ENCODE results near the gene FAM47C.
"Not testable (repeated sequence)": the region's sequence is repeated elsewhere in the genome, so short reads cannot be mapped to it uniquely, and the experiment has no call there.

The FAM47C gene

DNA sequence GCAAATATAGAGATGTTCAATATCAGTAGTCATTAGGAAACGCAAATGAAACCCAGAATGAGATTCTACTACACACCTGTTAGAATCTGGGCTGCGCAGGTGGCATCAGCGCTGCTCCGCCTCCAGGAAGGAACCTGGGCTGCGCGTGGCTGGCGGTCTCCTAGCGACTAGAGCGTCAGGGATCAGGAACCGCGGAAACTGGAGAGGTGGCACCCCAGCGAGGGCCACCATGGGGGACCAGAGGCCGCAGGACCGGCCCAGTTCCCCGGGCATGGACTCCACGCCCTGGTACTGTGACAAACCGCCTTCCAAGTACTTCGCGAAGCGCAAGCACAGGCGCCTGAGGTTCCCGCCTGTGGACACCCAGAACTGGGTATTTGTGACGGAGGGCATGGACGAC lies at the start of gene FAM47C:
TSS of gene FAM47C (plus strand) at position 185 of the 400 bp plus-strand sequence. CDS start at position 230, 45 bp downstream.
- not testable (repeated sequence) for DNase-seq

DNA sequence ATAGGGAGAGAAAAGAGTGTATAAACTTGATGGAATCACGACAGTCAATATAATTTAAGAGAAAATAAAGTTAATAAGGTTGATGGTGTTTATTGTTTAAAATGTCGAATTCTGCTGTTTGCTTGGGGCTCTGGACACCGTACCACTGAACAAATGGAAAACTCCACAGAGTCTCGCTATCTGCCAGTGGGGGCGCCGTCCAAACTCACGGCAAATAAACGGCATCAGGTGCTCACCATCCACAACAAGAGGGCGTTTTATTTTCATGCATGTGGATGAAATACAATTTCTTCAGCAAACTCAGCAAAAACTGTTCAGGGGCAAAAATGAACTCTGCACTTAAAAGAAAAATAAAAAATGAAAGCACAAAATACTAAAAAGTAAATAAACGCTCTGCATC lies 46.6 kb upstream of the FAM47C start:
- no peak for DNase-seq

DNA sequence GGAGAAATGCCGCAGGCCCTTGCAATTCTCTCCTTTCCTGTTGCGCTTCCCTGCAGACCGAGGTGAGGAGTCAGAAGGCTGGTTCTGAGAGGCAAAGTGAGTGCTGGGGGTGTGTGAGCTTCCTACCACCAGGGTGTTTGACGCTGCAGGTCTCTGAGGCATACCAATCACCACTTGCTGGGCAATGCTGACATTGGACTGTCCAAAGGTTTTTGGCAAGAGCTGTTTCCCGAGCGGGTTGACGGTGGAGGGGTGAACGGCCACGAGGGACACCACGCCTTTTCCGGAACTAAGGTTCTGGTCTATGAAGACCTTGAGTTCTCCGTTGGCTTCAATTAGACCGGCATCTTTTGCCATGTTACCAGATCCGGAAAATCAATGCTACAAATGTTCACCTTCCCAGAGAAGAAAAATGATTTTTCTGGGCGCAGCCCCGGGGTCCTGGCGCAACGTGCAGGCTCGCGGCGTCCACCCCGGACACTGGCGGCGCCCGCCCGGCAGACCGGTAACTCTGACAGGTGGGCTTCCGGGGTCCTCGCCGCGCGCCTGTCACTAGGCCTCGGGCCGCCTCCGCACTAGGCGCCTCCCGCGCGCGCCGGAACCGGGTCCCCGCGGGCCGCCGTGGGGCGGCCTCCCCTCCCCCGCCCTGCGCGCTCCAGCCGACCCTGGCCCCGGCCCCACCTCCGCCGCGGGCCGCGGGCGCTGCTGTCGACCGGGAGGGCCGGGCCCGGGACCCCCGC lies 44.9 kb upstream of the FAM47C start:
- DNase-seq = no peak

DNA sequence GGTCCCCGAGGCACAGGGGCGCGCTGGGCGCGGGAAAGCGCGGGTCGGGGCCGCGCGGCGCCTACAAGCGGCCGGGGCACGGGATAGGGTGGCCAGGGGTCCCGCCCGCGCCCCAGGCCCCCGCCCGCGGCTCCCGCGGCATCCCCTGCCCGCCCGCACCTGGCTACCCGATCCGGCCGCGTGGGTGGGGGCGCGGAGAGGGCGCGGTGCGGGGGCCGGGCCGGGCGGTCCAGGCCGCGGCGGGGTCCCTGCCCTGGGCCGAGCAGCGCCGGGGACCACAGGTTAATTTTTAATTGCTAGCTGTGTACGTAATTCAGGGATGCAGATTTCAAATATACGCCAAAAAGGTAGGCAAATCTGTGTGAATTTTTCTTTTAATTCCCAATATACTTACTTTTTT lies 44.3 kb upstream of the FAM47C start:
- no peak for DNase-seq

DNA sequence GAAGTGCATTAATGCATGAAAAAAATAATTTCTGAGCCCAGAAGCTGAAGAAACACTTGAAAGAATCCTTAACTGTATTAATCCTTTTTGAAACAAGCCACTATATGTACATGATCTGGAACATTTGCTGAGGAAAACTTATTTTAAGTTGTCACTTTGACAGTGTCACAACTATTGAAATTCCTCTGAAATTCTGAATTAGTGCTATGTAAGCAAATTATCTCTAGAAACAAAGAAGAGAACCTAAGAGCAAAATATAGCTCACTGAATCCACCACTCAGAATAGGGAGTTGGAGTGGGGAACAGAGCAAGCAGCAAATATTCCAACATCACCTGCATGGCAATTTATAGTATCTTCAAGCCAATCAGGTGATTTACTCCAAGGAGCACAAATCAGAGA lies 34.6 kb upstream of the FAM47C start:
- no peak for DNase-seq

DNA sequence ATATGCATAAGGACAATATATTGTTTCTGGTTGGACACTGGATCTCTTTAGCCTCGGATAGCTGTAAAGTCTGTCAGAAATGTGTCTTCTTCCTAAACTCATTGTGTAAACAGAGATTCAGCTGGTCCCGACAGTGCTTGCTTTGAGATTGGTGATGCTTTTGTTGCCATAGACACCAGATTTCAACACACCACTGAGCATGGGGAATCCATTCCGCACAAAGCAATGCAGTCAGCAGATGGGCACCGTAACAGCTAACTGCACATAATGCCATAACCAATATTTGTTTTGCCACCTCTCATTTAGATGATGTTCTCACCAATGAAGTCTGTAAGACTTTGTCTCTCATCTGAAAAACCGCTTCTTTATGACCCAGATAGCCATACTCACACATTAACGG lies 33.3 kb upstream of the FAM47C start:
- no peak for DNase-seq

DNA sequence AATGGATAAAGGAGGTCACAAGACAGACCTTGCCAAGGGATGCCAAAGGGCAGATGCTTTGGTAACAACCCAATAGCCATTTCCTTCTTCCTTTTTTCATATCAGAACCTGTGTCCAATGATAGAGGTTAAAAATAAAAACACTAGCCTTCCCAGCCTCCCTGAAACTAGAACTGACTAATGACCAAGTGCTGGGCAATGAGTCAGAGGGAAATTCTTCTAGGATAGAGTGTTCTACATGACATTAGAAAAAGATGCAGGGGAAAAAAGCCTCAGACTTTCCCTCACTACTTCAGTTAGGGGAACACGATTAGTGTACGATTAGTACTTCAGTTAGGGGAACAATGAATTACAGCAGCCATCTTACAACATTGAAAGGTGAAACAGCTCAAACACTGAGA lies 29.3 kb upstream of the FAM47C start:
- DNase-seq = no peak

DNA sequence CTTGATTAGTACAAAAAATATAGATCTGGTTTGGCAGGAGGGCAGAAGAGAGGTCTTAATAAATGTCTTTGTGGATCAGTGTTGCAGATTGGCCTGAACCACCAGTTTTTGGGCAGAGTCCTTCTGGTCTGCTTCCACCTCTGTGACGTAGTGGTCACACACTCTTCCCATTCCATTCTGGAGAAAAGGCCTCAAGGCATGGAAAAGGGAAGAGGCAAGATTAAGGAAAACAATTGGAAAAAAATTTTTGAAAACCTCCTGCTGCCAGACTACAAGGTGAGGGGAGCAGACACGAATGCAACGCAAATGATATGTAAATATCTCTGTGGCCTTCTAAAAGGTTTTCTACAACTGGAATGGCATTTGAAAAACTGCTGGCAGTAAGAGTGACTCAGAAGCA lies 24.3 kb upstream of the FAM47C start:
- no peak for DNase-seq

DNA sequence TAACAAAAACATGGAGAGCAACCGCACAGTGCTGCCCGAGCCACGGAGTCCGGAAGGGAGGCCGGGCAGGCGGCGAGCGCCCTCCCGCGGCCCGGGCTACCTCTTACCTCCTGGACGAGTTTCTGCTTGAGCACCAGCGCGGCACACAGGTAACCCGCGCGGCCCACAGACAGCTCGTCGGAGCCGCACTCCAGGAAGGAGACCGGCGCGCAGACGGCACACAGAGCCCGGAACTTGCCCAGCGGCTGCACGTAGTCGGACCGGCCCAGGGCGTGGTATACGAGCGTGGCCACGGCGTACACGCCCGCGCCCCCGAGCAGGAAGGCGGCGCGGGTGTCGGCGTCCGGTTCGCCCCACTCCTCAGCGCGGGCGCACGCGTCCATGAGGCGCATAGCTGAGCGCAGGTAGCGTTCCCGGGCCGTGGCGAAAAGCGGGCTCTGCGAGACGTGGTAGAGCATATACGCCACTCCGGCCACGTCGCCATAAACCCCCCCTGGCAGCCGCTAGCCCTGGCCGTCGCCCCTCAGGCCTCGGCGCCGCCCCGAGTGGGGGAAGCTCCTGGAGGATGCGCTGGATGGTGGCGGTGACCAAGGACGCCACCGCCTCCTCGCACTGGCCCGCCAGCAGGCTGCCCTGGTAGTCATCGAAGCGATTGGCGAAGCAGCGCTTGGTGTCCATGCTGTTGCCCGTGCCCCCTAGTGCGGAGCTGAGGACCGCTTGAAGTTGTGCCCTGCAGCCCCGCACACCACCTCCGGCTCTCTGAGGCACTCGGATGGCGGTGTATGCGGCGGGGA lies 22.6 kb upstream of the FAM47C start:
- DNase-seq = not testable (repeated sequence)

DNA sequence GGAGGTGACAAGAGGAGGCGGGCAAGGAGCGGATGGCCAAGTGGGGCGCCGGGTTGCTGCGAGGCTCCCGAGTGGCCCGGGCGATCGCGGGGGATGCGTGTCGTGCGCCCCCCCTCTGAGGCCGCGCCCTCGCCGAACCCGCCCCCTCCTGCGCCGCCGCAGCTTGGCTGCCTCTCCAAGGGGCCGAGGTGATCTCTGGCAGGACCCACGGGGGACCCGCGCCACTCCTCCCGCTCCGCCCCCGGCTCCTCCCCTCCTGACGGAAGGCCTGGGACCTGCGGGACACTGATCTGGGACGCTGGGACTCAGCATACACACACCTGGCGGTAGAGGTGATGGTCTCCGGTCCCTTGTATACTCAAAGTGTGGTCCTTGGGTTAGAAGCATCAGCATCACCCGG lies 21.9 kb upstream of the FAM47C start:
- no peak for DNase-seq

DNA sequence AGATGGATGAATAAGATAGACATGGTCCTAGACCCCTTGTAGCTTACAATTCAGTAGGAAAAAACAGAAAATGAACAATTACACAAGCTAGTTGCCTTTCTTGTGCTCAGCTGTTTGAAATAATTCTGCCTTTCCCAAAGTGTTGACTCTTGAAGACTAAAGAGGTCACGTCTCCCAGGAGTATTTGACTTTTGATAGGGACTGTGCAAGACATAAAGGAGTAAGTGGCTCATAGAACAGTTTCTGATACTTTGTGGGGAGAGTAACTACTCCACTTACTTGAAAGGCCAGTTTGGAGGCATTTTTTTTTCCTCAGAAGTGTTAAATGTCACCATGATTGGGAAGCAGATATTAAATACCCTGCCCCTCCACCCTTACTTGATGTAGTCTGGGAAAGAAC lies 21.0 kb upstream of the FAM47C start:
- not testable (repeated sequence) for DNase-seq

DNA sequence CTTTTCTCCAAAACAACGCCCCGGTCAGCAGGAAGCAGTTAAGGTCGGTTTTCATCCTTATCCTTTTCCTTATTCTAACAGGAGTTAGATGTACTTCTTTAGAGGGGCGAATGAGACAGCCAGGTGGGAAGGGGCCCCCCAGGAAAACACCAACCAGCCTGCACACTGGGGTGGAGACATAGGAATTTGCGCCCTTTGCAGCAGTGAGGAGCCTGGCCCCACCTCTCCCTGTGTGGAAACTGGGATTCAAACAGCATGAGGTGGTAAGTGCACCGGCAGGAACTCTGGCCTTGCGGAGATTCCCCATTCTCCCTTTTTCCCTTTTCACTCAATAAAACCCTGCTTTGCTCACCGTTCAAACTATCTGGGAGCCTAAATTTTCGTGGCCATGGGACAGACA lies 8.0 kb upstream of the FAM47C start:
- no peak for DNase-seq

DNA sequence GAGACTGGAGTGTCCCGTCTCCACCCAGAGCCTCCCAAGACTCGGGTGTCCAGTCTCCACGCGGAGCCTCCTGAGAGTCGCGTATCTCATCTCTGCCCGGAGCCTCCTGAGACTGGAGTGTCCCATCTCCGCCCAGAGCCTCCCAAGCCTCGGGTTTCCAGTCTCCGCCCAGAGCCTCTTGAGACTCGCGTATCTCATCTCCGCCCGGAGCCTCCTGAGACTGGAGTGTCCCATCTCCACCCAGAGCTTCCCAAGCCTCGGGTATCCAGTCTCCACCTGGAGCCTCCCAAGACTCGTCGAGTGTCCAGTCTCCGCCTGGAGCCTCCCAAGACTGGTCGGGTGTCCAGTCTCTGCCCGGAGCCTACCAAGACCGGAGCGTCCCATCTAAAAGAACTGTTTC lies 2.3 kb downstream of the FAM47C start:
- no peak for DNase-seq

DNA sequence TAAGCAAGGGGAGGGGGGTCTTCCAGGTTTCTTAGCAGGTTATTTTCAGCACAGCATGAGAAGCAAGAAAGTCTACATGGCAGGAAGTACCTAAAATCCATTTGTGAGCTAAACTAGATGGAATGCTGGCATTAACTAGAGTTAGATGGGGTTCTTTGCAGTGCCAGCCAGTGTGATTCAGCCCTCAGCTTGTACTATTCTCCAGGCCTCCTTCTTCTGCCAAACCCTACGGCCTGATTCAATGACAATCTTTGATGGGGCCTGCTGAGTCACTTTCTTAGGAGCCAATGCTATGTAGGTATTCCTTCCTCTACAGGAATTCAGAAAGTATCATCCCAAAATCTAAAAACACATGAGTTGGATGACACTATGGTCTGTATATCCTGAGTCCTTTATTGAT lies 26.1 kb downstream of the FAM47C start:
- not testable (repeated sequence) for DNase-seq

DNA sequence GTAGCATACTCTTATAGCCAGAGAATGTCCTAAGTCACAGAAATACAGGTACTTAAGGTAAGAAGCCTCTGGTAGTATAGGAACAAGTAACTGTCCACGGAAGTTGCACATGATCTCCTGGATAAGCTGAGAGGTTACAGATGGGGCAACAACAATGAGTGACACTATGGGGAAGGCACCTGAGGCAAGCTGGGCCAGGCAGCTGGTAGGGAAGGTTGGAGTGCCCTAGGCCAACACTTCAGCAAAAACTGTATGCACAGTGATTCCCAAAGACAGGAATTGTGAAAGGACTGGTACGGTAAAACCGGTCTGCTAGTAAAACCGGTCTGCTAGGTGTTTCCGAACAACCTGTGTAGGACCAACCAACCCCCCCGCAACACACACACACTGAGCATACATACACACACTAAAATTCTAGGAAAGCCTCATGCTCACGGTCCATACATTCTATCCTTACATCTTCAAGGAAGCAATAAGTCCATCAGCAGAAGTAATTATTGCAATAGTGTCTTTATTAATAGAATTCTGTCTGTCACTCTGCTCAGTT lies 28.6 kb downstream of the FAM47C start:
- DNase-seq = not testable (repeated sequence)

DNA sequence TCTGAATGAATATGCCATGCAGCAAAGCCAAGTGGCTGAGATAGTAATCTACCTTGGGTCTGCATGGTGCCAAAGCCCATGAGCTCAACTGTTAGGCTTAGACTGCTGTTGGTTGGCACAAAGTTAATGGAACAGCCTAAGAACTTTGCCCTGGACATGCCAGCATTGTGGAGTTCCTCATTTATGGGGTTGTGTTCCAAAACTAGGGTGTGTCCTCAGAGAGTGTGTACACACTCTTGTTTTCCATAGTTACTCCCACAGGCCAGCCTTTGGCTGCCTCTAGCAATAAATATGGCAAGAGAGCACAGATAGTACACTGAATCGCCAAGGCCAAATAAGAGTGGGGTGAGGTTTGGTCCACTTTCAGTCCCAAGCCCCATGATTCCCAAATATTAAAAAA lies 30.6 kb downstream of the FAM47C start:
- not testable (repeated sequence) for DNase-seq

DNA sequence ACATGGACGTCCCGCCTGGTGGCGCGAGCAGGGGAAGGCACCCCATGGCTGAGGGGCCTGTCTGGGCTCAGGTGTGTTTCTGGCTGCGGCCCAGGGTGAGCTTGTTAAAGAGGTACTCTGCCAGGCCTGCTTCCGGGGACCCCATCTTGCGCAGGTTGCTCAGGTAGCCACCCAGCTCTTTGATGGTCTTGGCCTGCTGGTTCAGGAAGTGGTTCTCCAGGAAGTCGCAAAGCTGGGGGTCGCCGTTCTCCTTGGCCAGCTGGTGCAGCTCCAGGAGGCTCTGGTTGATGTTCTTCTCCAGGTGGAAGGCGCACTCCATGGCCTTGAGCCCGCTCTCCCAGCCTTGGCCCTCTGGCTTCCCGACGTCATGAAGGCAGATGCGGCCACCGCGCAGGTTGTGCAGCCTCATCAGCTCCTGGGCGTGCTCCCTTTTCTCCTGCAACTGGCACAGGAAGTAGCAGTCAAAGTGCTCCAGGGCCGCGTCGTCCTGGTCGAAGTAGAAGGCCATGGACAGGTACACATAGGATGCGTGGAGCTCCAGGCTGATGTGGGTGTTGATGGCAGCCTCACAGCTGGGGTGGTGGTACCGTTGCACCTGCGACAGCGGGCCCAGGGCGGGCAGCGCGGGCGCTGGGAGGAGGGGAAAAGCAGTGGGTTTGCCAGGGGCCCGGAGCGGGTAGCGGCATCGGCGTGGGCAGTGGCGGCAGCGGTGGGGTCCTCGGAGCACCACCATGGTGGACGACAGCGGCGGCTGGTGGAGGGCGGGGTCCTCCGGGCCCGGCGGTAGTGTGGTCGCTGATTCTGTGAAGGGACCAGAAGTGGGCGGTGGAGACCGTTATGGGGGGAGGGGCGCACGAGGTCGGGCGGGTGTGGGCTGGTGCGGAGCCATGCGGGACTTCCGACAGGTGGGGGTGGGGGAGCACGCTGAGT lies 35.1 kb downstream of the FAM47C start:
- not testable (repeated sequence) for DNase-seq

DNA sequence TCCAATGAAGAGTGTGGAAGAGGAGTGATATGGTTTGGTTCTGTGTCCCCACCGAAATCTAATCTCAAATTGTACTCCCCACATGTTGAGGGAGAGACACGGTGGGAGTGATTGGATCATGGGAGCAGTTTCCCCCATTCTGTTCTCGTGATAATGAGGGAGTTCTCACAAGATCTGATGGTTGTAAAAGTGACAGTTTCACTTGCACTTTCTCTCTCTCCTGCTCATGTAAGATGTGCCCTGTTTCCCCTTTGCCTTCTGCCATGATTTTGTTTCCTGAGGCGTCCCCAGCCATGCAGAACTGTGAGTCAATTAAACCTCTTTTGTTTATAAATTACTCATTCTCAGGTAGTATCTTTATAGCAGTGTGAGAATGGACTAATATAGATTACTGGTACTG lies 39.6 kb downstream of the FAM47C start:
- DNase-seq = no peak

DNA sequence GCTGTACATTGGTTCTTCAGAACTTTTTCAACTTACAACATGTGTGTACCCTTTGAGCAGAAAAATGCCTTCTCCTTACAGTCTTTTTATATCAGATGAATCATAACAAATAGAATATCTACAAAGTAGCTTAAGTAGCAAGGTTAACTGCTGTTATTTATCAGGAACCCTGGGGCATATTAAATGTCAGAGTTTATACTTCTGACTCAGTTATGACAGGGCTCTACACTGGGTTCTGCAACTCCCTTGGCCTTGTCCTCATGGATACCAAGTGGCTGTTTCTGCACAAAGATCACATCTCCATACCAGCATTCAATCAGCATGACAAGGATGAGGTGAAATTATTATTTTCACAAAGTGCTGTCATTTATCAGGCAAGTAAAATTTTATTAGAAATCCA lies 49.4 kb downstream of the FAM47C start:
- DNase-seq = not testable (repeated sequence)

DNA sequence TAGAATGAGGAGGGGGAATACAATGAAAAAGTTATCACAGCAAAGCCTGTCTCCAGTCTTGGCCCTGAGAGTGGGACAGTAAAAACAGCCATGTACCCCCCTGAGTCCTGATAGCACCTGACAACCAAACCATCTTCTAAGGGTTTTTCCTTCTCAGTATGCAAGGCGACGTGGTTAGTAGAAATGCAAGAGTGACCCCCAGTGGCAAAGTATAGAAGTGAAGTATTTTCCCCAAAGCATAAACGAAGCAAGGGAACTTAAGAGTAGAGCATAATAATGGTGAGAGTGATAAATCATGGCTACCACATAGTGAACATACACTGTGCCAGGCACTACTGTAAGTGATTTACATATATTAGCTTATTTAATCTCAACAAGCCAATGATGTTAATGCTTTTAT lies 52.8 kb downstream of the FAM47C start:
- no peak for DNase-seq
